HG03442 (cell line): ENCODE results near the gene HDAC9.

ENCODE experiments used
- ATAC-seq: cut with Tn5 transposase; IDR thresholded peaks from one replicate; pipeline ENCODE4 v1.9.1; 2021; ENCODE audit warnings: mild to moderate bottlenecking, moderate library complexity; ENCODE audit not compliant: unreplicated experiment

The HDAC9 gene

DNA sequence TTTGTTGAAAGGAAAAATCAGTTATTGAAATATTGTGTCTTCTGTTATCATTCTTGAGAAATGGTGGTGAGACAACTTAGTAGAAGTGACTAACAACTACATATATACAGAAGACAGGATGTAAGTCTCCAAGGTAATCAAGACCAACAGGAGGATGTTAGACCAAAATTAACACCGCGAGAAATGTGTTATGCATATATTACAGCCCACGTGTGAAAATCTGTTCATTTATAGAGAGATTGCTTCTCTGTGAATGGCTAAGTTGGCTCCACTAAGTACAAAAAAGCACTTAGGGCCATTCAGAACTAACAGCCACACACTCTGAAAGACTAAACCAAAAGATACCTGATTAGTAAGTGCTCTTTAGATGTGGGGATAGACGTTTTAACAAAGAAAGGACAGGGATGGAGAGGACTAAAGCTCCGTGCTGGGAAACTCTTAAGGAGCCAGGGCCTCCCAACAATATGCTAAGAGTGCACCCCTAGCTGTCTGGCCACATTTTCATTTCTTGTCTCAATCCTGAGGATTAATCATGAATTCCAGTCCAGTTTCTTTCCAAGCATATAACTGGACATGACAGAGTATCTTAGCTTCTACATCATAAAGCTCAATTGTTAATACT lies 26.5 kb downstream of the HDAC9 start:
- ATAC-seq = peak; percentile 63

- no peak for ATAC-seq
These were observed 28.7 kb downstream of the HDAC9 start for GRCh38 chr7:18524248-18524647.

DNA sequence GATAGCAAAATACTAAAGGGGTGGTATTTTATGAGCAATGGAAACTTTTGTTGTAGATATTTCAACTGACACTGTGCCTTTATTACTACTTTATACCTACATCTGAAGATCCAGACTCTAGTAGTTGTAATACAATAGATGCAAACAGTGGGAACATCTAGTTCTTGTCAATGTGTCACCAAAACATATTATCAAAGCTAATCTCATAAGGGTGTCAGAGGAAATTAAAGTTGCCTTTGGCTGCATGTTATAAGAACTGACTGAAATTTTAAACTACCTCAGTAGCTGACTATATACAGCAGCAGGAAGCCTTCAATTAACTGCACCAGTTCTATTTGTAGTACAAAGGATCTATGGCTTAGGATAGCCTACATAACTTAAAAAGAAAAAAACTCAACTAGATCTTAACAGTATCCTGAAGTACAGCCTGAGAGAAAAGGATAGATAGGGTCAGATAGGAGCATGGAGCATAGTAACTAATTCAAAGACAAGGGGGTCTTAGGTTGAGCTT lies 30.9 kb downstream of the HDAC9 start:
- ATAC-seq = no peak

DNA sequence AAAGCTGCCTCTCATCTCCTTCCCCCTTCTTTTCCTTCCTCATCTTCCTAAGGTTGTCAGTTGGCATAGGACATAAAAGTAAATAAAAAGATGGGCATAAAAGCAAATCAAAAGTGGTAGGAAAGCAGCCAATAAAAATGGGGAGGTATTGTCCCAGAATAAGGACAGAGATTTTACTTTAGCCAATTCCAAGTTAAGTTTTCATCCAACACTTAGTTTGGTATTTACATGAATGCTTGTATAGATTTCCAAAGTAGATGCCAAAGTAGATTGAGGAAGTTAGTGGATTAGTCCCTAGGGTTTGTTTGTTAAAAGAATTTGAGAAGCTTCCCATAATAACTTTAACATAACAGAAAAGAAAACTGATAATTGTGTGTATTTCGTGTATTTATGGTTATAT lies 33.7 kb downstream of the HDAC9 start:
- no peak for ATAC-seq

GRCh38 chr7:18530224-18531179 lies 35.0 kb downstream of the HDAC9 start:
- ATAC-seq = peak; percentile 76

- ATAC-seq = no peak
These were observed 36.0 kb downstream of the HDAC9 start for GRCh38 chr7:18531539-18531938.

DNA sequence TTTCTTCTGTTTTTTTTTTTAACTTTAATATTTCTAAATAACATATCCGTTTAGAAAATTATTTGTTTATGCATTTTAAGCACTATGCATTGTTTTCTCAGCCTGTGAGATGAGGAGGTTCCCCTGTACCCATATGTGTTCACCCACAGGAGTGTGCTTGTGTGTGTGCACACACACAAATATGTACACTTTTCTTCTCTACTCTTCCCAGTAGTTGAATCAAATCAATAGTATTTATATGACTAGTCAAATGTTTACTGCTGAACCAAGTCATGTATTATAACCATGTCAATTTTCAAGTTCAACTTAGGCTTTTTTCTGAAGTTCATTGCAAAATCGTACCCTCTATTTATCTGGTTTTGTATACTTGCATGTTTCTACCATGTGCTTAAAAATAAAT lies 37.3 kb downstream of the HDAC9 start:
- no peak for ATAC-seq

DNA sequence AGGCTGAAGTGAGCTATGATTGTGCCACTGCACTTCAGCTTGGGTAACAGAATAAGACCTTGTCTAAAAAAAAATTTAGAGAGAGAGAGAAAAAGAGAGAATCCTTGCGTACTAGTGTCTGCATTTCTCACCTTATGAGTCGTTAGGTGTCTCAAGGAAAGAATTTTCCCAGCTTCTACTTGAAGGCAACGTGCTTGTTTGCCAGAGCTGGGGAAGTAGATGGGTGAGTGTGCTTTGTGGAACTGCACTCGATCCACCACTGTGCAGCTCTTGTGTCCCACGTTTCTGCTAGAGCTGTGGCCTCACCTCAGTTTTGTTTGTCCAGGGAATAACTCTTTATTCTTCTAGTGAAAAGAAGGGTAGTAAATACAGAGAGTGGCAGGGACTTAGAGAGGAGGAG lies 38.9 kb downstream of the HDAC9 start:
- ATAC-seq = no peak

DNA sequence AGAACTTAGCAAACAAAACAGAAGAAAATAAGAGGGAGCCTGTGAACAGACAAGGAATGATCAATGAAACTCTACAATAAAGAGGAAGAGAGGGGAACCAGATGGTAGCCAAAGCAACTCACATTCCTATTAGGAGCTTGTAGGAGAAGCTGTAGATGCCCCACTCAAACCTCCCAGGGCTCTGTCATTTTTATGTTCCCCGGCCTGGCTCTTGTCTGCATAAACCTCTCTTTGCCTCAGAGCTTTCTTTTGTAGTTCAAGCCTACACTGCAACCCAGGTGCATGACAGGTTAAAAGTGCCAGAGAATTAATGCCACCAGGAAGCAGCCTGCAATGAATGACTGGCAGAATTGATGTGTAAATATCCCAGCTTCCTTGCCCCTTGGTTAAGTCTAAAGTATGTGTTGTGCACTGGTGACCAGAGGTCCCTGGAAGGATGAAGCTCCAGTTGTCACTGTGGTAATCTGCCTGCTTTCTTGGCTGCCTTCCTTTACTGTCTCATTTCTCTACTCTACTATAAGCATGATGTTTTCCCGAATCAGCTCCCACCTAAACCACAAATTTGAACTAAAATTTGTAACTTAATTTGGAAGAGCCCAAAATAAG lies 40.4 kb downstream of the HDAC9 start:
- ATAC-seq = no peak

- ATAC-seq = no peak
These were observed 40.9 kb downstream of the HDAC9 start for GRCh38 chr7:18536486-18536885.

DNA sequence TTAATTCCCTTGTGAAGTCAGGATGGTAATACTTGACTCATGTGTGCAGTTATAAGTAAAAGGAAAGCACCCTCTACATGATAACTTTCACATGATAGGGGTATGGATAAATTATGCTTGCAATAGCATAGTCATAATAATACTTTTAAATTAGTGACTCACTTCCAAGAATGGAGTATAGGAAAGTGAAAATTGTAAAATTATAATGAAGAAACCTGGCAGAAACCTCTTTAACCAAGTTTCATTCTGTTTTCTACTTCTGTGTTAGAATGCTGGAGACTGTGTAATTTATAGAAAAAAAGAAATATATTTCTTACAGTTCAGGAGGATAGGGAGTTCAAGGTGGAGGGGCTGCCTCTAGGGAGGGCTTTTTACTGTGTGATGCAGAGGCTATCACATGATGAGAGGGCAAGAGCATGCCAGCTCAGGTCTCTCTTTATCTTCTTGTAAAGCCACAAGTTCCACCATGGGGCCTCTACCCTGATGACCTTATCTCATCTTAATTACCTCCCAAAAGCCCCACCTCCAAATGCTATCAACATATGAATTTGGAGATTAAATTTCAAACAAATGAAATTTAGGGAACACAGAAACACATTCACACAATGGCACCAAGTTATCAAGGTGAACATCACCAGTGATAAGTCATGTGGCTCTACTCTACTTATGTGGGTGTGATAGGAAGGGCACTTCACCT lies 43.2 kb downstream of the HDAC9 start:
- ATAC-seq = peak; percentile 89

- no peak for ATAC-seq
These were observed 44.8 kb downstream of the HDAC9 start for GRCh38 chr7:18540396-18540795.

- ATAC-seq = no peak
These were observed 45.8 kb downstream of the HDAC9 start for GRCh38 chr7:18541181-18541870.

- no peak for ATAC-seq
These were observed 46.3 kb downstream of the HDAC9 start for GRCh38 chr7:18541871-18542212.

GRCh38 chr7:18546576-18546975 lies 51.0 kb downstream of the HDAC9 start:
- ATAC-seq = no peak

DNA sequence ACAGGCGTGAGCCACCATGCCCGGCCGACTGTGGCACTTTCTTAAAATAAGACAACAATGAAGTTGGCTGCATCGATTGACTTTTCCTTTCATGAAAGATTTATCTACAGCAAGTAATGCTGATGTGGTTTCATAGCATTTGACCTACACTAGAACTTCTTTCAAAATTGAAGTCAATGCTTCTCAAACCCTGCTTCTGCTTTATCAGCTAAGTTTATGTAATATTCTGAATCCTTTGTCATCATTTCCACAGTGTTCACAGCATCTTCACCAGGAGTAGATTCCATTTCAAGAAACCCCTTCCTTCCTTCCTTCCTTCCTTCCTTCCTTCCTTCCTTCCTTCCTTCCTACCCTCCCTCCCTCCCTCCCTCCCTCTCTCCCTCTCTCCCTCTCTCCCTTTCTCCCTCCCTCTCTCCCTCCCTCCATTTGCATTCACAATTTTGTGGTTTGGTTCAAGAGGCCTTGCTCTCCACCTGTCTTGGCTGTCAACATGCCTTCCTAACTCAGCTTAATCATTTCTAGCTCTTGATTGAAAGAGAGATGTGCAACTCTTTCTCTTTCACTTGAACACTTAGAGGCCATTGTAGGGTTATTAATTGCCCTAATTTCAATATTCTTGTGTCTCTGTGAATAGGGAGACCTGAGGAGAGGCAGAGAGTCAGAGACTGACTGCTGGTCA lies 52.1 kb downstream of the HDAC9 start:
- no peak for ATAC-seq

- ATAC-seq = no peak
These were observed 53.0 kb downstream of the HDAC9 start for GRCh38 chr7:18548534-18548933.

DNA sequence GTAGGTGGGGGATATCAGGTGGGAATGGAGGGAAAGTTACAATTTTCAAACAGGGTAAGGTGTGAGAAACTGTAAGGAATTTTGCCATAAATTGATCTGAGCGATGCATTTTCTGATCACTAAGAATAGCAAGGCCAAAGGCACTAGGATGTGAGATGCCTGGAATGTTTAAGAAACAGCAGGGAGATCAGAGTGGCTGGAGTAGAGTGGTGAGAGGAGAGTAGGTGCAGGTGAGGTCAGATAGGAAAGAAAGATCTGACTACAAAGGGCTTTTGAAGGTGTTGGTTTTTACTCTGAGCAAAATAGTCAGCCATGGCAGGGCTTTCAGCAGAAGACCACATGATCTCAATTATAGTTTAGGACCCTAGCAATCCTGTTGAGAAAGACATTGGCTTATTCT lies 55.0 kb downstream of the HDAC9 start:
- no peak for ATAC-seq

DNA sequence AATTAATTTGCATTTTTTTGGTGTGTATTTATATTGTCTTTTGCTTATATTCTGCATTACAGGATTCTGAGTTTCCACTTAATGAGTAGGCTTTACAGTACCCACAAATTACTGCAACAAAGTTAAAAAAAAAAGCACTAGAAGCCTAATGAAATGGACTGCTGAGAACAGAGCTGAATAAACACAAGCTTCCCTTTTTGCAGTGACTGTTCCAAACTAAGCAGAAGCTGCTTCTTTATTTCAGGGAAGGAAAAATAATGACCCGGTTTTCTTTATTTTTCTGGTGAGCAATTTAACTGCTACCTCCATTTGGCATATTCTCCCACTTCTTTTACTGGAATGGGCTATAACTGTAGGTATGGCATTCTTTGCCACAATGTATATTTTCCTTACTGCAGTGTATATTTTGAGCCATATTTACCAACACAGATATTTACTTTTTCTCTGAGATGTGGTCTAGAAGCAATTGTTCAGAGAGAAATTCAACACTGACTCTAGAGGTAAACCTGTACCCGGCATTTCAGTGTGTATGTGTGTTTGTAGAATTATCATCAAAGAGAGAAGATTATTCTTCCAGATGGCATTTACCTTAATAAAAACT lies 56.9 kb downstream of the HDAC9 start:
- no peak for ATAC-seq
